ENCODE results near the gene RASSF8.

DNA sequence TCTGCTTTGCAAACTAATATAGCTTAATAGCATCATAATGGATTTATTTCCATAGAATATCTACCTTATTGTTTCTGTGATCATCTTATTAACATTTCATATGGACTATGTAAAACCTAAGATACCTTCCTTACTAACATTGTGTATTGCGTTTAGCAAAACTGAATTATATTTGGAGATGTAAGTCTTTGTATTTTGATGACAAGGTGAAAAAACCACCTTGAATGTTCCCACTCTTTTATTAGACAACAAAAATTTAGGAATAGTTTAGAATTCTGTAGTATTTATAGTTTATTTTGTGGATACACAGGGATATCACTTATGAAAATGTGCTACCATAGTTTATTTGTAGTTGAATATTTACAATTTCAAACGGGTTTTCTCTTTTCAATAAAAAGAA, 32.0 kb downstream of the RASSF8 start:
- TF ChIP-seq, protein P1, sequence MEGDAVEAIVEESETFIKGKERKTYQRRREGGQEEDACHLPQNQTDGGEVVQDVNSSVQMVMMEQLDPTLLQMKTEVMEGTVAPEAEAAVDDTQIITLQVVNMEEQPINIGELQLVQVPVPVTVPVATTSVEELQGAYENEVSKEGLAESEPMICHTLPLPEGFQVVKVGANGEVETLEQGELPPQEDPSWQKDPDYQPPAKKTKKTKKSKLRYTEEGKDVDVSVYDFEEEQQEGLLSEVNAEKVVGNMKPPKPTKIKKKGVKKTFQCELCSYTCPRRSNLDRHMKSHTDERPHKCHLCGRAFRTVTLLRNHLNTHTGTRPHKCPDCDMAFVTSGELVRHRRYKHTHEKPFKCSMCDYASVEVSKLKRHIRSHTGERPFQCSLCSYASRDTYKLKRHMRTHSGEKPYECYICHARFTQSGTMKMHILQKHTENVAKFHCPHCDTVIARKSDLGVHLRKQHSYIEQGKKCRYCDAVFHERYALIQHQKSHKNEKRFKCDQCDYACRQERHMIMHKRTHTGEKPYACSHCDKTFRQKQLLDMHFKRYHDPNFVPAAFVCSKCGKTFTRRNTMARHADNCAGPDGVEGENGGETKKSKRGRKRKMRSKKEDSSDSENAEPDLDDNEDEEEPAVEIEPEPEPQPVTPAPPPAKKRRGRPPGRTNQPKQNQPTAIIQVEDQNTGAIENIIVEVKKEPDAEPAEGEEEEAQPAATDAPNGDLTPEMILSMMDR (IDR thresholded peaks at IDR 0.05; ENCODE audit: low read depth, low read length, poor library complexity, severe bottlenecking), result no peak
- TF ChIP-seq EZH2phosphoT487 (IDR thresholded peaks at IDR 0.05; ENCODE audit: borderline replicate concordance, low read length), result no peak

Measured in DOHH2 (cell line).